ENCODE data around the gene TGFBR1. TPM values are rescaled to one million over a fixed set of nuclear protein-coding genes. Genes with fewer than 3 reads are reported as not detected.

Gene TGFBR1
- total and polyA plus RNA-seq, 8 donors = 34.6 to 74.1 (median 41.3) TPM

- Histone ChIP-seq H3K4me1 (no peaks in the 10 kb centered on the region), H3K36me3 (no peaks in the 10 kb centered on the region), H3K27me3 (no peaks in the 10 kb centered on the region), H3K27ac (no peak overlapping the region), H3K4me3 (no peak overlapping the region), H3K9me3 (no peaks in the 10 kb centered on the region)
- intact Hi-C loops (cut with DNase I) = no loop called here
- DNase-seq (no peak), ATAC-seq (no peak)
- TF ChIP-seq CTCF (IDR thresholded peaks at IDR 0.05) = no peak
These were observed 93.1 kb downstream of the TGFBR1 start for GRCh38 chr9:99197987-99198386.

GRCh38 chr9:99199938-99200539, 95.1 kb downstream of the TGFBR1 start:
- no peak overlapping the region for H3K4me3 ChIP-seq
- no peak overlapping the region for H3K27ac ChIP-seq
- no peak for DNase-seq
- H3K27me3 ChIP-seq = no peaks in the 10 kb centered on the region
- H3K4me1 ChIP-seq = no peaks in the 10 kb centered on the region
- intact Hi-C loops (cut with DNase I) = no loop called here
- no peaks in the 10 kb centered on the region for H3K36me3 ChIP-seq
- ATAC-seq = no peak
- TF ChIP-seq CTCF (IDR thresholded peaks at IDR 0.05) = no peak
- H3K9me3 ChIP-seq = no peaks in the 10 kb centered on the region

- no peaks in the 10 kb centered on the region for H3K9me3 ChIP-seq
- intact Hi-C loops (cut with DNase I) = no loop called here
- ATAC-seq = no peak
- no peak overlapping the region for H3K27ac ChIP-seq
- no peak for TF ChIP-seq CTCF (IDR thresholded peaks at IDR 0.05)
- no peak for DNase-seq
- no peak overlapping the region for H3K4me3 ChIP-seq
- H3K36me3 ChIP-seq = no peaks in the 10 kb centered on the region
- H3K27me3 ChIP-seq = no peaks in the 10 kb centered on the region
- no peaks in the 10 kb centered on the region for H3K4me1 ChIP-seq
These were observed 96.7 kb downstream of the TGFBR1 start for GRCh38 chr9:99201603-99202002.

Other genes starting within 250 kb of the TGFBR1 start
- gene COL15A1, start 161.2 kb upstream of the TGFBR1 start, total RNA-seq = 10 to 100 TPM; 42.7 to 58.4 TPM
- 1 to 10 TPM; 2.4 to 9.0 (median 5.5) TPM for gene COL15A1, start 161.2 kb upstream of the TGFBR1 start, polyA plus RNA-seq (ENCODE audit: insufficient read length in 6 of 6)
- 10 to 100 TPM; 38.9 to 47.7 TPM for gene ALG2, start 116.8 kb downstream of the TGFBR1 start, total RNA-seq
- 10 to 100 TPM; 29.8 to 39.5 (median 34.0) TPM for gene ALG2, start 116.8 kb downstream of the TGFBR1 start, polyA plus RNA-seq (ENCODE audit: insufficient read length in 6 of 6)
- gene SEC61B, start 117.2 kb downstream of the TGFBR1 start, total RNA-seq = 100 to 1,000 TPM; 137 to 184 TPM
- gene SEC61B, start 117.2 kb downstream of the TGFBR1 start, polyA plus RNA-seq (ENCODE audit: insufficient read length in 6 of 6) = 100 to 1,000 TPM; 121 to 161 (median 139) TPM